DOHH2 (cell line): ENCODE measurements around the gene HDAC8.
A peak's percentile ranks its signal among the peaks of the same experiment; 100 is the strongest.

Experiments
- H3F3A ChIP-seq: fragments of 200-600 bp; sonication (generic), shearing (Covaris generic); 2 replicates; pipeline ENCODE4 v1.6.0; 2016; ENCODE audit warnings: antibody characterized with exemption, mild to moderate bottlenecking; ENCODE audit not compliant: control insufficient read depth, insufficient read depth
- H3K27ac ChIP-seq: fragments of 200-600 bp; sonication (generic); 2 replicates; pipeline ENCODE4 v1.5.1; 2014; ENCODE audit warnings: low read depth, mild to moderate bottlenecking, low read length, moderate library complexity
- H3K27me3 ChIP-seq: fragments of 200-600 bp; sonication (generic); 2 replicates; pipeline ENCODE4 v1.6.1; 2014; ENCODE audit warnings: mild to moderate bottlenecking, low read length, mixed read lengths; ENCODE audit not compliant: control insufficient read depth
- H3K36me3 ChIP-seq: fragments of 200-600 bp; sonication (generic); 2 replicates; pipeline ENCODE4 v1.6.1; 2014; ENCODE audit warnings: mild to moderate bottlenecking, low read length, moderate library complexity, mixed read lengths; ENCODE audit not compliant: control insufficient read depth
- H3K4me1 ChIP-seq: fragments of 200-600 bp; sonication (generic); 2 replicates; pipeline ENCODE4 v1.6.1; 2014; ENCODE audit warnings: mild to moderate bottlenecking, low read length, mixed read lengths; ENCODE audit not compliant: control insufficient read depth
- H3K4me2 ChIP-seq: fragments of 200-600 bp; sonication (generic); 2 replicates; pipeline ENCODE4 v1.6.0; 2014; ENCODE audit warnings: mild to moderate bottlenecking, low read length, moderate library complexity
- H3K4me3 ChIP-seq: fragments of 200-600 bp; sonication (generic); 2 replicates; pipeline ENCODE4 v1.5.1; 2014; ENCODE audit warnings: mild to moderate bottlenecking, low read length, mixed read lengths
- H3K79me2 ChIP-seq: fragments of 200-600 bp; sonication (generic); 2 replicates; pipeline ENCODE4 v1.6.1; 2014; ENCODE audit warnings: mild to moderate bottlenecking, low read length, mixed read lengths; ENCODE audit not compliant: control insufficient read depth
- H3K9me2 ChIP-seq: fragments of 200-600 bp; sonication (generic); replicated peaks from 2 replicates; pipeline ENCODE4 v1.6.1; 2014; ENCODE audit warnings: mild to moderate bottlenecking, low read length, mixed read lengths; ENCODE audit not compliant: control insufficient read depth
- H3K9me3 ChIP-seq: fragments of 200-600 bp; sonication (generic); 2 replicates; pipeline ENCODE4 v1.6.1; 2014; ENCODE audit warnings: antibody characterized with exemption, low read length, mixed read lengths; ENCODE audit not compliant: control insufficient read depth, insufficient read depth
- H4K20me1 ChIP-seq: fragments of 200-600 bp; sonication (generic); 2 replicates; pipeline ENCODE4 v1.6.0; 2014; ENCODE audit warnings: low read depth, mild to moderate bottlenecking, antibody characterized with exemption, low read length, moderate library complexity; ENCODE audit not compliant: control insufficient read depth, insufficient read depth
- CTCF ChIP-seq: fragments of 200-600 bp; sonication (generic); IDR thresholded peaks from one replicate; pipeline ENCODE4 v1.5.1; 2014; ENCODE audit warnings: antibody characterized with exemption, mild to moderate bottlenecking, low read depth, low read length; ENCODE audit not compliant: poor library complexity, severe bottlenecking
- EZH2phosphoT487 ChIP-seq: fragments of 200-600 bp; sonication (generic); IDR thresholded peaks from 2 replicates; pipeline ENCODE4 v1.6.1; 2017; ENCODE audit warnings: borderline replicate concordance, mild to moderate bottlenecking, antibody characterized with exemption, low read length, moderate library complexity, mixed read lengths

Gene HDAC8

DNA sequence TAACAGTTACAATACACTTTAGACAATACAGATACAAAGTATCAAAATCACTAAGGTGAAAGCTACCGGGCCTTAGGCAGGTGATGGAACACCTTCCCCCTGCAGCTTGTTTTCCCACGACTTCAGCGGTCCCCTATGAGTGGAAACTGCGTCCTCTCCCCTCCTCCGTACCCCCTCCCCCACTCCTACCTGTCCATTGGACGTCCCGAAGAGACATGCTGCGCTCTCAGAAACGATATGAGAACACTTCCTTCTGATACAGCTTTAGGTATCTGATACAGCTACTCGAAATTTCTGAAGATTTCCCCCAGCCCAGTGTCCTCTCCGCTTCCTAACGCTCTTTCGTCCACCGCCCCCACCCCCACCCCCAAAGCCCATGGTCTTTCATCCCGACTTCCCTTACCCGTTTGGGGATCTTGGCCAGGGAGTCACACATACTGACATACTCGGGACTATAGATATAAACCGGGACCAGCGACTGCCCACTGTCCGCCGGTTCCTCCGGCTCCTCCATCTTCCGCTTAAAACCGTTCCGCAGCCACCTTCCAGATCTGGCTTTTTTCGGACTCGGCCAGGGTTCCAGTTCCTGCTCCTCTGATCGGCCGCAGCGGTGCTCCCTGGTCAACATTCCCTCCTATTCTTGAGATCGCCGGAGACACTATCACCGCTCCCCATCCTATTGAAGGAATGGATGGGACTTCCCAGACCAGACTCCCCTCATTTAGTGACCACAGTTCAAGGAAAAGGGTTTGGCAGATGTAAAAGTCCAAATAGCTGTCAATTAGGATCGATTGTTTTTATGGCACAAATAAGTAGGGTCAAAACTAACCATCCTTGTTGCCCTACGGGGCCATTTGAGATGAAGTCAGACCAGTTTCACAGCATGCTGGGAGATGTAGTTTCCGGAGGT is at the start of gene HDAC8:
HDAC8 (minus strand) TSS at position 596 of the 910 bp plus-strand sequence; CDS start at position 514, 82 bp downstream.
- H3F3A ChIP-seq, result no peaks in the 10 kb centered on the region
- no peaks in the 10 kb centered on the region for H4K20me1 ChIP-seq
- no peaks in the 10 kb centered on the region for H3K9me3 ChIP-seq
- H3K4me2 ChIP-seq, result peak within 1 kb of the TSS; percentile 57
- H3K27me3 ChIP-seq, result no peaks in the 10 kb centered on the region
- H3K9me2 ChIP-seq, result no peaks in the 10 kb centered on the region
- H3K36me3 ChIP-seq, result peaks cover 15% of the 10 kb centered on the region
- H3K4me3 ChIP-seq, result peak within 1 kb of the TSS; percentile 96
- peak within 1 kb of the TSS; percentile 24; the same call in 1 of the 2 replicates for H3K27ac ChIP-seq
- H3K4me1 ChIP-seq, result no peaks in the 10 kb centered on the region
- H3K79me2 ChIP-seq, result peaks cover 10% of the 10 kb centered on the region
- TF ChIP-seq EZH2phosphoT487 (no peak), CTCF (no peak)

- H3K27me3 ChIP-seq, result peaks cover 8% of the 10 kb centered on the region
- H3K4me1 ChIP-seq, result no peaks in the 10 kb centered on the region
- no peak for TF ChIP-seq CTCF
- no peak for TF ChIP-seq EZH2phosphoT487
- H3K9me3 ChIP-seq, result no peaks in the 10 kb centered on the region
- no peaks in the 10 kb centered on the region for H3K36me3 ChIP-seq
- no peaks in the 10 kb centered on the region for H4K20me1 ChIP-seq
- H3K4me2 ChIP-seq, result no peak overlapping the region
- no peaks in the 10 kb centered on the region for H3K9me2 ChIP-seq
- H3F3A ChIP-seq, result no peaks in the 10 kb centered on the region
- H3K27ac ChIP-seq, result no peak overlapping the region
- H3K4me3 ChIP-seq, result no peak overlapping the region
- no peaks in the 10 kb centered on the region for H3K79me2 ChIP-seq
Observed at GRCh38 chrX:72621625-72622485, 49.2 kb upstream of the HDAC8 start.

DNA sequence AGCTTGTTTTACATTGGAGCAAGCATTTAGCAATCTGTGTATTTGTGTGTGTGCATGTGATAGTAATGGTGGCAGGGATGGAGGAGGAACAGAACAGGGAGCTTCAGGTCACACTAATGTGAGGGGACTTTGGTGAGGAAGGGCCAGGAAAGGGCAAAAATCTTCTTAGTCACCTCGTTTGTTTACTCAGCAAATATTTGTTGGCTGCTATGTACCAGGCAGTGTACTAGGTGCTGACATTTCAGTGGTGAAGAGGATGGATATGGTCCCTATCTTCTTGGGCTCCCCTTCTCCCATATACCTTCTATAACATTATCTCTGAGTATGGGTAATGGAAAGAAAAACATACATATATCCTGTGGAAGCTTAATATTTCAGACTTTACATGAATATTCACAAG is 48.5 kb upstream of the HDAC8 start:
- Histone ChIP-seq H3K27ac (no peak overlapping the region), H3K9me2 (no peaks in the 10 kb centered on the region), H3K9me3 (no peaks in the 10 kb centered on the region), H3K79me2 (no peaks in the 10 kb centered on the region), H3K4me3 (no peak overlapping the region), H3K4me1 (no peaks in the 10 kb centered on the region), H3K4me2 (no peak overlapping the region), H3K36me3 (no peaks in the 10 kb centered on the region), H4K20me1 (no peaks in the 10 kb centered on the region), H3K27me3 (peaks cover 8% of the 10 kb centered on the region), H3F3A (no peaks in the 10 kb centered on the region)
- TF ChIP-seq CTCF, result no peak
- no peak for TF ChIP-seq EZH2phosphoT487
